SK-N-MC (cell line): ENCODE data around the gene CRTC2.

Source experiments
- EZH2 ChIP-seq: fragments of 200-600 bp; sonication (generic); IDR thresholded peaks from one replicate; pipeline ENCODE4 v1.6.1; 2017; ENCODE audit warnings: antibody characterized with exemption
- POLR2AphosphoS5 ChIP-seq: IDR thresholded peaks from 2 replicates; pipeline ENCODE4 v1.6.1; 2012; ENCODE audit warnings: mild to moderate bottlenecking, low read depth, low read length, borderline replicate concordance

DNA sequence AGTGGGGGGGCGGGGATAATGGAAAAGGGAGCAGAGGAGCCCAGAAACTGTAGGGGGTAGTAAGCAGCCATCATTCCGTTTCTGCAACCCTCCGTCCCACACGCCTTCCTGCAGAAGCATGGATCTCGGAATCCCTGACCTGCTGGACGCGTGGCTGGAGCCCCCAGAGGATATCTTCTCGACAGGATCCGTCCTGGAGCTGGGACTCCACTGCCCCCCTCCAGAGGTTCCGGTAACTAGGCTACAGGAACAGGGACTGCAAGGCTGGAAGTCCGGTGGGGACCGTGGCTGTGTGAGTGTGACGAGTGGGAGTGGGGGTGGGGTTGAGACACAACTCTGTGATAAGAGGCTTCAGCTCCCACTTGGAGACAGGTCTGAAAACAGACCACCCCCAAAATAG, 10.0 kb upstream of the CRTC2 start:
- no peak for TF ChIP-seq EZH2
- no peak for TF ChIP-seq POLR2AphosphoS5
